H1 (cell line): ENCODE results near the gene PIGZ. TPM values are rescaled to one million over a fixed set of nuclear protein-coding genes. Genes with fewer than 3 reads are reported as not detected.

Experiments used
- CEBPB ChIP-seq: IDR thresholded peaks from 2 replicates; pipeline ENCODE4 v1.6.1; 2012; ENCODE audit warnings: low read depth, low read length
- CREB1 ChIP-seq: IDR thresholded peaks from 2 replicates; pipeline ENCODE4 v1.6.1; 2012; ENCODE audit warnings: inconsistent platforms
- GTF2F1 ChIP-seq: IDR thresholded peaks from 2 replicates; pipeline ENCODE4 v1.6.1; 2012; ENCODE audit warnings: low read depth, low read length, improper control_type of control experiment, borderline replicate concordance
- JUND ChIP-seq: IDR thresholded peaks from 2 replicates; pipeline ENCODE4 v1.6.1; 2011; ENCODE audit warnings: mild to moderate bottlenecking, improper control_type of control experiment, low read length
- KDM4A ChIP-seq: IDR thresholded peaks from one replicate; pipeline ENCODE4 v1.7.1; 2012; ENCODE audit warnings: low read depth, mild to moderate bottlenecking, moderate library complexity, low read length, inconsistent platforms; ENCODE audit not compliant: severe bottlenecking
- SIN3A ChIP-seq, 2 experiments: IDR thresholded peaks in 1 of 2; conservative IDR thresholded peaks in 1 of 2; 2 replicates each; pipeline ENCODE4 v1.6.1; 2011 to 2012; ENCODE audit warnings: low read length in 2 of 2, improper control_type of control experiment in 1 of 2, low read depth in 1 of 2, mild to moderate bottlenecking in 1 of 2
- SP1 ChIP-seq: IDR thresholded peaks from 2 replicates; pipeline ENCODE4 v1.6.1; 2011; ENCODE audit warnings: low read depth, low read length
- SP4 ChIP-seq: IDR thresholded peaks from 2 replicates; pipeline ENCODE4 v1.6.1; 2012; ENCODE audit warnings: low read length, inconsistent platforms
- SUZ12 ChIP-seq: fragments of 200-600 bp; sonication (generic); IDR thresholded peaks from 2 replicates; pipeline ENCODE4 v1.6.1; 2012; ENCODE audit warnings: mild to moderate bottlenecking, inconsistent platforms, low read length, moderate library complexity, mixed read lengths
- TEAD4 ChIP-seq: IDR thresholded peaks from 2 replicates; pipeline ENCODE4 v1.6.1; 2012; ENCODE audit warnings: low read depth, low read length, inconsistent platforms, mixed read lengths
- polyA plus RNA-seq, 7 experiments: library from polyadenylated mRNA; depleted of rRNA in 3 of 7; stranded (reverse) in 5 of 7; unstranded in 2 of 7; fragments of >200 nt in 5 of 7; fragments of 200-250 nt in 2 of 7; gene quantifications; 1 replicate in 5 of 7; 2 replicates in 1 of 7; 4 replicates in 1 of 7; pipeline versions ENCODE4 v1.2.1 to v1.2.3, GENCODE V29; 2011 to 2013; ENCODE audit warnings: missing spikeins in 2 of 7, mixed read lengths in 2 of 7
- total RNA-seq: library from RNA; stranded (reverse); fragmentation: NEBNext Ultra II Directional; extraction: Animal tissue kit (Norgen Biotek cat#: 25700); gene quantifications from 2 replicates; pipeline ENCODE4 v1.2.1, GENCODE V29; 2021
- TF ChIP-seq, protein P1 (sequence below), 3 experiments: IDR thresholded peaks; 1 replicate in 2 of 3; 2 replicates in 1 of 3; pipeline versions ENCODE4 v1.5.1 to v1.6.1; 2011; ENCODE audit warnings: low read length in 3 of 3, mild to moderate bottlenecking in 3 of 3, inconsistent platforms in 2 of 3, low read depth in 1 of 3, moderate library complexity in 1 of 3; ENCODE audit not compliant: insufficient read depth in 1 of 3; ENCODE audit errors: control extremely low read depth in 1 of 3

Gene PIGZ
- total and polyA plus RNA-seq, 2 of the 8 experiments (the other 6 are each of a cell fraction or from before 2014, with no cell fraction given) = 0.32 TPM; not detected in 1

DNA sequence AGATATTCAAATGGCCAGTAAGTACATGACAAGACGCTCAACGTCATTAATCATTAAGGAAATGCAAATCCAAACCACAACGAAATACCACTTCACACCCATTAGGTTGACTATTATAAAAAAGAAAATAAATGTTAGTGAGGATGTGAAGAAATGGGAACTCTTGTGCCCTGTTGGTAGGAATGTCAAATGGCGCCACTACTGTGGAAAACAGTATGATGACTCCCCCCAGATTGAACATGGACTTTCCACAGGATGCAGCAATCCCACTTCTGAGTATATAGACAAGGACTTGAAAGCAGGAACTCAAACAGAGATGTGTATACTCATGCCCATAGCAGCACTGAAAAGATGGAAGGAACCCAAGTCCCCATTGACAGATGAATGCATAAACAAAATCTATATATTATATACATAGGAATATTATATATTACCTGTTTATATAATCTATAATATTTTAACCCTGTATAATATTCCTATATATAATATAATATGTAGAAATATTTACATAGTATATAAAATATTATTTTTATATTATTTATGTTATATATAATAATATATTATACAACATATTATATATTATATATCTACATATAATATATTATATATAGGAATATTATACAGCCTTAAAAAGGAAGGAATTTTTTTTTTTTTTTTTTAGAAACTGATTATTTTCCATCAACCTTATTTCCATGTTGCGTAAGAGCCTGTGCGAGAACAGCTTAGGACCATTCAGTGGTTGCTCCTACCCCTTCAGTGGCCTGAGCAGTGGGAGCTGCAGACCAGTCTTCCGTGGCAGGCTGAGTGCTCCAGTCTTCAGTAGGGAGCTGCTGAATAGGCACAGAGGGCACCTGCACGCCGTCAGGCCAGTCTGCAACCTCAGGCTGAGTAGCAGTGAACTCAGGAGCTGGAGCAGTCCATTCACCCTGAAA is 17.6 kb upstream of the PIGZ start (continued):
- TF ChIP-seq, protein P1, sequence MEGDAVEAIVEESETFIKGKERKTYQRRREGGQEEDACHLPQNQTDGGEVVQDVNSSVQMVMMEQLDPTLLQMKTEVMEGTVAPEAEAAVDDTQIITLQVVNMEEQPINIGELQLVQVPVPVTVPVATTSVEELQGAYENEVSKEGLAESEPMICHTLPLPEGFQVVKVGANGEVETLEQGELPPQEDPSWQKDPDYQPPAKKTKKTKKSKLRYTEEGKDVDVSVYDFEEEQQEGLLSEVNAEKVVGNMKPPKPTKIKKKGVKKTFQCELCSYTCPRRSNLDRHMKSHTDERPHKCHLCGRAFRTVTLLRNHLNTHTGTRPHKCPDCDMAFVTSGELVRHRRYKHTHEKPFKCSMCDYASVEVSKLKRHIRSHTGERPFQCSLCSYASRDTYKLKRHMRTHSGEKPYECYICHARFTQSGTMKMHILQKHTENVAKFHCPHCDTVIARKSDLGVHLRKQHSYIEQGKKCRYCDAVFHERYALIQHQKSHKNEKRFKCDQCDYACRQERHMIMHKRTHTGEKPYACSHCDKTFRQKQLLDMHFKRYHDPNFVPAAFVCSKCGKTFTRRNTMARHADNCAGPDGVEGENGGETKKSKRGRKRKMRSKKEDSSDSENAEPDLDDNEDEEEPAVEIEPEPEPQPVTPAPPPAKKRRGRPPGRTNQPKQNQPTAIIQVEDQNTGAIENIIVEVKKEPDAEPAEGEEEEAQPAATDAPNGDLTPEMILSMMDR (IDR thresholded peaks at IDR 0.05; ENCODE audit: control extremely low read depth in 1 of 3, insufficient read depth in 1 of 3, low read depth in 1 of 3, low read length in 3 of 3) = peak in 1 of 3 experiments; percentile 18; a peak in 2 of 4 replicates
- 0 out of 2 replicates have a peak, but pooled peaks have one; percentile 25 for TF ChIP-seq CEBPB
- TF ChIP-seq SP4 = no peak
- TF ChIP-seq JUND = no peak
- no peak for TF ChIP-seq SP1
- TF ChIP-seq KDM4A = no peak
- TF ChIP-seq GTF2F1 = no peak
- TF ChIP-seq SUZ12 = no peak
- peak; percentile 65; the same call in 1 of the 2 replicates for TF ChIP-seq TEAD4
- TF ChIP-seq SIN3A (conservative IDR thresholded peaks at IDR 0.05 in 1 of 2, IDR thresholded peaks at IDR 0.05 in 1 of 2; ENCODE audit: low read depth in 1 of 2, low read length in 2 of 2) = no peak
- no peak for TF ChIP-seq CREB1
